Thoracic aorta (tissue), 2 donors: ENCODE data around the gene PIK3R2. TPM values are rescaled to one million over a fixed set of nuclear protein-coding genes. Genes with fewer than 3 reads are reported as not detected.
"Not testable (repeated sequence)": the region's sequence is repeated elsewhere in the genome, so short reads cannot be mapped to it uniquely, and the experiment has no call there.

ENCODE experiments used
- ATAC-seq: fragments of 150-250 bp; one replicate; pipeline ENCODE4 v1.8.0; 2017; ENCODE audit warnings: low read depth; ENCODE audit not compliant: insufficient number of reproducible peaks, low FRiP score
- DNase-seq: peaks from one replicate; pipeline ENCODE4 v3.0.0-alpha.2; 2020; ENCODE audit warnings: low spot score
- H3K27ac ChIP-seq, 2 donors: fragments of 200-600 bp; sonication (generic); 1 replicate in 1 of 2; 2 replicates in 1 of 2; pipeline ENCODE4 v1.5.1; 2016; ENCODE audit warnings: mild to moderate bottlenecking in 2 of 2, moderate library complexity in 2 of 2
- H3K27me3 ChIP-seq: fragments of 200-600 bp; sonication (generic); replicated peaks from 2 replicates; pipeline ENCODE4 v1.6.0; 2016; ENCODE audit warnings: mild to moderate bottlenecking; ENCODE audit not compliant: insufficient read depth
- H3K36me3 ChIP-seq: fragments of 200-600 bp; sonication (generic); one replicate; pipeline ENCODE4 v1.5.1; 2016
- H3K4me1 ChIP-seq, 2 donors: fragments of 200-600 bp; sonication (generic); 1 replicate in 1 of 2; 2 replicates in 1 of 2; pipeline versions ENCODE4 v1.5.1 to v1.6.0; 2016; ENCODE audit warnings: low read depth in 2 of 2, mild to moderate bottlenecking in 1 of 2; ENCODE audit not compliant: control insufficient read depth in 1 of 2
- H3K4me3 ChIP-seq: fragments of 200-600 bp; sonication (generic); 2 replicates; pipeline ENCODE4 v1.5.1; 2016; ENCODE audit warnings: mild to moderate bottlenecking
- H3K9me3 ChIP-seq: fragments of 200-600 bp; sonication (generic); 2 replicates; pipeline ENCODE4 v1.5.1; 2016
- total RNA-seq, 2 donors: library from RNA; depleted of rRNA; stranded (reverse); fragments of >200 nt; gene quantifications; one replicate each; pipeline versions ENCODE4 v1.1.0 to v1.2.3, GENCODE V29; 2016
- TF ChIP-seq, protein P1 (sequence below): fragments of 200-600 bp; sonication (generic); IDR thresholded peaks from one replicate; pipeline ENCODE4 v1.5.1; 2019; ENCODE audit warnings: antibody characterized with exemption

PIK3R2 gene
- total RNA-seq, 2 donors from 2014 or later, result 14.3 to 15.8 TPM

GRCh38 chr19:18208098-18208951, 55.4 kb downstream of the PIK3R2 start:
- TF ChIP-seq, protein P1, sequence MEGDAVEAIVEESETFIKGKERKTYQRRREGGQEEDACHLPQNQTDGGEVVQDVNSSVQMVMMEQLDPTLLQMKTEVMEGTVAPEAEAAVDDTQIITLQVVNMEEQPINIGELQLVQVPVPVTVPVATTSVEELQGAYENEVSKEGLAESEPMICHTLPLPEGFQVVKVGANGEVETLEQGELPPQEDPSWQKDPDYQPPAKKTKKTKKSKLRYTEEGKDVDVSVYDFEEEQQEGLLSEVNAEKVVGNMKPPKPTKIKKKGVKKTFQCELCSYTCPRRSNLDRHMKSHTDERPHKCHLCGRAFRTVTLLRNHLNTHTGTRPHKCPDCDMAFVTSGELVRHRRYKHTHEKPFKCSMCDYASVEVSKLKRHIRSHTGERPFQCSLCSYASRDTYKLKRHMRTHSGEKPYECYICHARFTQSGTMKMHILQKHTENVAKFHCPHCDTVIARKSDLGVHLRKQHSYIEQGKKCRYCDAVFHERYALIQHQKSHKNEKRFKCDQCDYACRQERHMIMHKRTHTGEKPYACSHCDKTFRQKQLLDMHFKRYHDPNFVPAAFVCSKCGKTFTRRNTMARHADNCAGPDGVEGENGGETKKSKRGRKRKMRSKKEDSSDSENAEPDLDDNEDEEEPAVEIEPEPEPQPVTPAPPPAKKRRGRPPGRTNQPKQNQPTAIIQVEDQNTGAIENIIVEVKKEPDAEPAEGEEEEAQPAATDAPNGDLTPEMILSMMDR, result peak; percentile 68
- DNase-seq, result no peak
- Histone ChIP-seq H3K36me3 (no peaks in the 10 kb centered on the region), H3K27me3 (no peaks in the 10 kb centered on the region), H3K4me1 (peaks cover 5 to 11% of the 10 kb centered on the region in 2 donors), H3K4me3 (no peak overlapping the region), H3K9me3 (no peaks in the 10 kb centered on the region), H3K27ac (no peak overlapping the region)
- ATAC-seq, result no peak

DNA sequence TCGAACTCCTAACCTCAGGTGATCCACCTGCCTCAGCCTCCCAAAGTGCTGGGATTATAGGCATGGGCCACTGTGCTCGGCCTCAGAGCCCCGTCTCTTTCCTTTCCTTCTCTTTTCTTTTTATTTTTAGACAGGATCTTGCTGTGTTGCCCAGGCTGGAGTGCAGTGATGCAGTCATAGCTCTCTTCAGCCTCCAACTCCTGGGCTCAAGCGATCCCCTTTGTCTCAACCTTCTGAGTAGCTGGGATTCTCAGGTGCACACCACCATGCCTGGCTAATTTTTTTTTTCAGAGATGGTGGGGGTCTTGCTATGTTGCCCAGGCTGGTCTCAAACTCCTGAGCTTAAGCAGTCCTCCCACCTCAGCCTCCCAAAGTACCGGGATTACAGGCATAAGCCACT, 56.9 kb downstream of the PIK3R2 start:
- H3K27me3 ChIP-seq, H3K36me3 ChIP-seq, H3K4me3 ChIP-seq, ATAC-seq, H3K4me1 ChIP-seq, H3K27ac ChIP-seq, H3K9me3 ChIP-seq, DNase-seq: not testable (repeated sequence)

- Histone ChIP-seq H3K27ac (no peak overlapping the region), H3K4me3 (no peak overlapping the region), H3K9me3 (no peaks in the 10 kb centered on the region), H3K27me3 (no peaks in the 10 kb centered on the region), H3K4me1 (no peaks in the 10 kb centered on the region), H3K36me3 (no peaks in the 10 kb centered on the region)
- TF ChIP-seq, protein P1, result no peak
- no peak for DNase-seq
- ATAC-seq, result no peak
Measured at GRCh38 chr19:18211683-18212082, 58.7 kb downstream of the PIK3R2 start.

- H3K27me3 ChIP-seq, result no peaks in the 10 kb centered on the region
- H3K4me3 ChIP-seq, result no peak overlapping the region
- DNase-seq (no peak), ATAC-seq (no peak)
- TF ChIP-seq, protein P1, result no peak
- H3K27ac ChIP-seq, result no peak overlapping the region
- no peaks in the 10 kb centered on the region for H3K9me3 ChIP-seq
- no peaks in the 10 kb centered on the region for H3K36me3 ChIP-seq
- no peaks in the 10 kb centered on the region for H3K4me1 ChIP-seq
Measured at GRCh38 chr19:18214779-18215433, 61.9 kb downstream of the PIK3R2 start.

GRCh38 chr19:18216789-18217188, 63.8 kb downstream of the PIK3R2 start:
- DNase-seq (no peak), ATAC-seq (no peak)
- Histone ChIP-seq H3K4me3 (no peak overlapping the region), H3K4me1 (no peaks in the 10 kb centered on the region), H3K27me3 (no peaks in the 10 kb centered on the region), H3K36me3 (no peaks in the 10 kb centered on the region), H3K9me3 (no peaks in the 10 kb centered on the region), H3K27ac (no peak overlapping the region)
- TF ChIP-seq, protein P1, result no peak
